PFSK-1 (cell line): ENCODE results near the gene TP63.

Source experiments
- POLR2AphosphoS5 ChIP-seq: IDR thresholded peaks from 2 replicates; pipeline ENCODE4 v1.6.1; 2012; ENCODE audit warnings: low read depth, mild to moderate bottlenecking, control low read depth, low read length, moderate library complexity
- SIN3A ChIP-seq: IDR thresholded peaks from 2 replicates; pipeline ENCODE4 v1.6.1; 2012; ENCODE audit warnings: mild to moderate bottlenecking, low read length, moderate library complexity, borderline replicate concordance; ENCODE audit not compliant: insufficient read depth

DNA sequence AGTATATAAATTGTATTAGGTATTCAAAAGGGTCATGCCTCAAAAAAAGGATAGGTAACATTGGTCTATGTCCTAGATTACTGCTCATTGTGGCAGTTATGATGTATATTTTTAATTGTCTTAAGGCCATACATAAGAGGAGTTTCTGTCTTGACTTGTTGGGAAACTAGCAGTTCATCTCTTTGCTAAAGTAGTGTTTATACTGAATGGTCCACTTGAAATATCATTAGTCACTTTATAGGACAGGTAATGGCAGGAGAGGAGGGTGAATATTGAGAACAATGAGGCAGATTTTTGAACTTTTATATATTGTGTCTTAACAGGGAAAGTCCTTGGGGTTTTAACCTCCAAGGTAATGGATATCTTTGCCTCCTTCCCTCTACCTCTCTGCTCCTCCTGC is 58.4 kb downstream of the TP63 start:
- TF ChIP-seq POLR2AphosphoS5 = no peak
- no peak for TF ChIP-seq SIN3A
